H9 (cell line): ENCODE measurements around the gene PDE4C. TPM values are rescaled to one million over a fixed set of nuclear protein-coding genes. Genes with fewer than 3 reads are reported as not detected.

ENCODE experiments used
- DNase-seq: peaks from one replicate; pipeline ENCODE4 v3.0.0-alpha.2; 2017
- H2AFZ ChIP-seq: one replicate; pipeline ENCODE4 v1.6.1; 2013; ENCODE audit warnings: mild to moderate bottlenecking, low read length, control low read depth, moderate library complexity
- H2AK5ac ChIP-seq: 2 replicates; pipeline ENCODE4 v1.6.1; 2013; ENCODE audit warnings: low read length, control low read depth, mixed read lengths; ENCODE audit not compliant: insufficient read length
- H2BK120ac ChIP-seq: one replicate; pipeline ENCODE4 v1.6.1; 2013; ENCODE audit warnings: low read depth, mild to moderate bottlenecking, low read length, control low read depth, inconsistent platforms; ENCODE audit not compliant: poor library complexity, severe bottlenecking
- H2BK12ac ChIP-seq: 2 replicates; pipeline ENCODE4 v1.6.1; 2013; ENCODE audit warnings: low read length, control low read depth, mixed read lengths, low read depth; ENCODE audit not compliant: insufficient read length
- H2BK15ac ChIP-seq: 2 replicates; pipeline ENCODE4 v1.6.1; 2013; ENCODE audit warnings: low read depth, low read length, control low read depth
- H2BK20ac ChIP-seq: one replicate; pipeline ENCODE4 v1.6.1; 2013; ENCODE audit warnings: low read depth, mild to moderate bottlenecking, low read length, control low read depth, inconsistent platforms; ENCODE audit not compliant: poor library complexity, severe bottlenecking
- H2BK5ac ChIP-seq: 2 replicates; pipeline ENCODE4 v1.6.1; 2013; ENCODE audit warnings: low read length, control low read depth, mixed read lengths; ENCODE audit not compliant: insufficient read length
- H3K14ac ChIP-seq: 2 replicates; pipeline ENCODE4 v1.6.1; 2013; ENCODE audit warnings: low read length, control low read depth; ENCODE audit not compliant: insufficient read depth
- H3K18ac ChIP-seq: 2 replicates; pipeline ENCODE4 v1.6.1; 2013; ENCODE audit warnings: low read depth, mild to moderate bottlenecking, mixed read lengths, low read length, control low read depth; ENCODE audit not compliant: insufficient read length
- H3K23ac ChIP-seq: 2 replicates; pipeline ENCODE4 v1.6.1; 2013; ENCODE audit warnings: low read length, control low read depth, mixed read lengths, low read depth; ENCODE audit not compliant: insufficient read length
- H3K23me2 ChIP-seq: 2 replicates; pipeline ENCODE4 v1.6.1; 2013; ENCODE audit warnings: low read depth, mild to moderate bottlenecking, mixed read lengths, low read length, control low read depth; ENCODE audit not compliant: insufficient read length, poor library complexity, severe bottlenecking
- H3K27ac ChIP-seq: 2 replicates; pipeline ENCODE4 v1.5.1; 2013; ENCODE audit warnings: low read length, control low read depth, mixed read lengths, low read depth; ENCODE audit not compliant: insufficient read length
- H3K27me3 ChIP-seq: 2 replicates; pipeline ENCODE4 v1.6.1; 2013; ENCODE audit warnings: low read length, control low read depth, inconsistent platforms; ENCODE audit not compliant: insufficient read depth
- H3K4ac ChIP-seq: 2 replicates; pipeline ENCODE4 v1.6.1; 2013; ENCODE audit warnings: low read depth, mild to moderate bottlenecking, control low read depth, inconsistent platforms, low read length, moderate library complexity
- H3K4me1 ChIP-seq: 2 replicates; pipeline ENCODE4 v1.6.1; 2013; ENCODE audit warnings: low read length, control low read depth, inconsistent platforms; ENCODE audit not compliant: insufficient read depth
- H3K4me2 ChIP-seq: 2 replicates; pipeline ENCODE4 v1.6.1; 2013; ENCODE audit warnings: low read length, control low read depth, mixed read lengths; ENCODE audit not compliant: insufficient read length, insufficient read depth
- H3K56ac ChIP-seq: 2 replicates; pipeline ENCODE4 v1.6.1; 2013; ENCODE audit warnings: low read depth, mild to moderate bottlenecking, mixed read lengths, low read length, control low read depth; ENCODE audit not compliant: insufficient read length
- H3K79me1 ChIP-seq: 2 replicates; pipeline ENCODE4 v1.6.1; 2013; ENCODE audit warnings: low read depth, mild to moderate bottlenecking, moderate library complexity, low read length, control low read depth, inconsistent platforms; ENCODE audit not compliant: insufficient read depth, poor library complexity, severe bottlenecking
- H3K79me2 ChIP-seq: 2 replicates; pipeline ENCODE4 v1.6.1; 2013; ENCODE audit warnings: low read length, control low read depth, inconsistent platforms; ENCODE audit not compliant: insufficient read depth
- H3K9ac ChIP-seq: 2 replicates; pipeline ENCODE4 v1.6.1; 2013; ENCODE audit warnings: low read length, control low read depth, mixed read lengths; ENCODE audit not compliant: insufficient read length; ENCODE audit errors: extremely low read depth
- H3K9me3 ChIP-seq: one replicate; pipeline ENCODE4 v1.6.1; 2013; ENCODE audit warnings: low read depth, low read length, inconsistent platforms; ENCODE audit not compliant: control insufficient read depth
- H3T11ph ChIP-seq: one replicate; pipeline ENCODE4 v1.6.1; 2013; ENCODE audit warnings: mild to moderate bottlenecking, low read length, control low read depth, inconsistent platforms
- H4K20me1 ChIP-seq: one replicate; pipeline ENCODE4 v1.6.1; 2013; ENCODE audit not compliant: control insufficient read depth, insufficient read length, insufficient read depth
- H4K5ac ChIP-seq: 2 replicates; pipeline ENCODE4 v1.6.1; 2013; ENCODE audit warnings: low read depth, mild to moderate bottlenecking, mixed read lengths, low read length, control low read depth; ENCODE audit not compliant: insufficient read length
- H4K8ac ChIP-seq: replicated peaks from 2 replicates; pipeline ENCODE4 v1.6.1; 2013; ENCODE audit warnings: low read length, control low read depth, mixed read lengths, low read depth; ENCODE audit not compliant: insufficient read length
- H4K91ac ChIP-seq: 2 replicates; pipeline ENCODE4 v1.6.1; 2013; ENCODE audit warnings: low read depth, mild to moderate bottlenecking, moderate library complexity, mixed read lengths, low read length, control low read depth; ENCODE audit not compliant: insufficient read length
- H3K27ac Mint-ChIP-seq, 3 experiments: 2 replicates in 2 of 3; 3 replicates in 1 of 3; pipeline ENCODE4 v1.8.0; 2020 to 2021; ENCODE audit warnings: mixed read lengths in 3 of 3, mild to moderate bottlenecking in 1 of 3, moderate library complexity in 1 of 3
- H3K27me3 Mint-ChIP-seq: 2 replicates; pipeline ENCODE4 v1.8.0; 2021; ENCODE audit warnings: low read depth, mild to moderate bottlenecking, moderate library complexity, mixed read lengths
- H3K36me3 Mint-ChIP-seq, 3 experiments: 2 replicates in 2 of 3; 3 replicates in 1 of 3; pipeline ENCODE4 v1.8.0; 2020 to 2021; ENCODE audit warnings: low read depth in 3 of 3, mixed read lengths in 3 of 3; ENCODE audit not compliant: insufficient read depth in 1 of 3
- H3K4me1 Mint-ChIP-seq, 2 experiments: 2 replicates each; pipeline ENCODE4 v1.8.0; 2020; ENCODE audit warnings: mixed read lengths in 2 of 2
- H3K4me3 Mint-ChIP-seq, 2 experiments: 2 replicates in 1 of 2; 3 replicates in 1 of 2; pipeline ENCODE4 v1.8.0; 2020 to 2021; ENCODE audit warnings: mild to moderate bottlenecking in 2 of 2, mixed read lengths in 2 of 2, moderate library complexity in 1 of 2
- H3K9me3 Mint-ChIP-seq, 2 experiments: 2 replicates in 1 of 2; 3 replicates in 1 of 2; pipeline ENCODE4 v1.8.0; 2020; ENCODE audit warnings: mild to moderate bottlenecking in 2 of 2, mixed read lengths in 2 of 2, moderate library complexity in 1 of 2
- CTCF ChIP-seq: fragments of 200-600 bp; sonication (generic); conservative IDR thresholded peaks from 3 replicates; pipeline ENCODE4 v1.8.0; 2021; ENCODE audit warnings: antibody characterized with exemption, mild to moderate bottlenecking
- WGBS: extraction: QIAGEN DNeasy Blood & Tissue Kit; methylation state at CpG from one replicate; pipeline ENCODE4 v1.1.7; 2013; ENCODE audit warnings: missing lambda C conversion rate, low lambda C conversion rate, mixed read lengths; ENCODE audit not compliant: insufficient read length; ENCODE audit errors: extremely low coverage; 5-methylcytosine and 5-hydroxymethylcytosine counted together
- total RNA-seq: library from RNA; stranded (reverse); gene quantifications from 2 replicates; pipeline ENCODE4 v1.2.1, GENCODE V29; 2021

Gene PDE4C
- total RNA-seq, 1 experiment from 2014 or later = 1.8 TPM

DNA sequence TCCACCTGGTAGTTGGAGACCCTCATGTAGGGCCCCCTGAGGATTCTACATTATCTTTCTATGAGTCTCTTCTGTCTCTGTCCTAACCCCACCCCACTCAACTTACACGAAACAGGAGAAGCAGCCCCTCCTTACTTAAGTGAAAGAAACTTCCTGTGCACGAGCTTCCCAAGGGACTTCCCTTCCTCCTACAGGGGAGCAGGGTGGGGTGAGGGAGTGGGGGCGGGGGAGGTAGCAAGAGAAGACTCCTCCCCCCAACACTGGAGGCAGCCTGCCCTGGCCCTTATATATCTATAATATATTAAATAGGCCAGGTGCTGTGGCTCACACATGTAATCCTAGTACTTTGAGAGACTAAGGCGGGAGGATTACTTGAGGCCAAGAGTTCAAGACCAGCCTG lies 5.5 kb upstream of the PDE4C start:
- Histone ChIP-seq H2AFZ (no peak overlapping the region), H3K79me2 (no peaks in the 10 kb centered on the region), H4K8ac (no peak overlapping the region), H2BK15ac (no peak overlapping the region), H4K5ac (no peak overlapping the region), H3T11ph (no peak overlapping the region), H3K23me2 (peaks cover 16% of the 10 kb centered on the region), H2BK20ac (no peak overlapping the region), H4K91ac (no peak overlapping the region), H3K9me3 (no peaks in the 10 kb centered on the region), H3K27ac (no peak overlapping the region), H3K27me3 (no peaks in the 10 kb centered on the region), H3K4me2 (peak overlapping the region; percentile 68), H3K56ac (no peak overlapping the region), H3K9ac (no peak overlapping the region), H3K79me1 (no peaks in the 10 kb centered on the region), H3K4me1 (no peaks in the 10 kb centered on the region; the same call in 1 of the 2 replicates), H3K4ac (no peak overlapping the region), H2BK12ac (no peak overlapping the region), H2BK120ac (no peak overlapping the region), H2BK5ac (no peak overlapping the region), H3K23ac (no peak overlapping the region), H3K14ac (no peak overlapping the region), H3K18ac (no peak overlapping the region), H4K20me1 (no peaks in the 10 kb centered on the region), H2AK5ac (no peak overlapping the region)
- no CpG with 5 or more reads among the region's 4 CpGs for WGBS
- Mint-ChIP-seq H3K36me3 (no peaks in the 10 kb centered on the region), H3K4me3 (peak overlapping the region in 1 of 2 experiments; percentile 86; a peak in 3 of 5 replicates), H3K27ac (peak overlapping the region in 2 of 3 experiments; percentile 33 to 93; a peak in 1 of 7 replicates), H3K27me3 (peaks cover 46% of the 10 kb centered on the region), H3K4me1 (peaks cover 32 to 36% of the 10 kb centered on the region in 2 experiments), H3K9me3 (peaks cover 0 to 6% of the 10 kb centered on the region in 2 experiments; a peak in 2 of 5 replicates)
- TF ChIP-seq CTCF = no peak
- DNase-seq = no peak
